Fibroblast of lung (primary cell): Measurements from ENCODE around the gene SH3PXD2A. TPM values are rescaled to one million over a fixed set of nuclear protein-coding genes. Genes with fewer than 3 reads are reported as not detected.

Source experiments
- DNase-seq, 2 donors: peaks; one replicate each; pipeline versions ENCODE4 v3.0.0 to v3.0.0-alpha.2; 2010; ENCODE audit warnings: low read depth in 2 of 2
- H2AFZ ChIP-seq: 2 replicates; pipeline ENCODE4 v1.5.1; 2012; ENCODE audit warnings: low read length, control low read depth, inconsistent platforms
- H3K27ac ChIP-seq: 2 replicates; pipeline ENCODE4 v1.5.1; 2011; ENCODE audit warnings: low read length, control low read depth; ENCODE audit not compliant: insufficient read depth
- H3K27me3 ChIP-seq: 2 replicates; pipeline ENCODE4 v1.5.1; 2011; ENCODE audit warnings: mild to moderate bottlenecking, low read length; ENCODE audit not compliant: control insufficient read depth, insufficient read depth
- H3K36me3 ChIP-seq: 2 replicates; pipeline ENCODE4 v1.5.1; 2011; ENCODE audit warnings: low read length; ENCODE audit not compliant: control insufficient read depth, insufficient read depth
- H3K4me1 ChIP-seq: 2 replicates; pipeline ENCODE4 v1.5.1; 2011; ENCODE audit warnings: low read length; ENCODE audit not compliant: control insufficient read depth, insufficient read depth; ENCODE audit errors: extremely low read depth
- H3K4me2 ChIP-seq: 2 replicates; pipeline ENCODE4 v1.5.1; 2011; ENCODE audit warnings: low read length, control low read depth; ENCODE audit not compliant: insufficient read depth; ENCODE audit errors: extremely low read depth
- H3K4me3 ChIP-seq, 4 experiments: fragments of 200-600 bp in 1 of 4; sonication (generic) in 1 of 4; replicated peaks in 1 of 4; 2 replicates each; pipeline ENCODE4 v1.5.1; 2011 to 2016; ENCODE audit warnings: low read length in 4 of 4, low read depth in 3 of 4, mild to moderate bottlenecking in 3 of 4, control low read depth in 2 of 4, inconsistent platforms in 1 of 4, mixed read lengths in 1 of 4; ENCODE audit not compliant: insufficient read depth in 1 of 4; ENCODE audit errors: control extremely low read depth in 1 of 4
- H3K79me2 ChIP-seq: 2 replicates; pipeline ENCODE4 v1.5.1; 2012; ENCODE audit warnings: mild to moderate bottlenecking, low read length, inconsistent platforms; ENCODE audit not compliant: control insufficient read depth, insufficient read depth
- H3K9ac ChIP-seq: 2 replicates; pipeline ENCODE4 v1.5.1; 2011; ENCODE audit warnings: mild to moderate bottlenecking, low read length, control low read depth; ENCODE audit not compliant: insufficient read depth
- H3K9me3 ChIP-seq: 2 replicates; pipeline ENCODE4 v1.5.1; 2012; ENCODE audit warnings: low read depth, low read length; ENCODE audit not compliant: control insufficient read depth, insufficient read depth
- H4K20me1 ChIP-seq: 2 replicates; pipeline ENCODE4 v1.5.1; 2011; ENCODE audit warnings: low read length; ENCODE audit not compliant: control insufficient read depth, insufficient read depth; ENCODE audit errors: extremely low read depth
- EZH2 ChIP-seq: IDR thresholded peaks from 2 replicates; pipeline ENCODE4 v1.5.1; 2012; ENCODE audit warnings: low read length, control low read depth, mild to moderate bottlenecking; ENCODE audit errors: missing control alignments
- polyA plus RNA-seq, 2 donors: library from polyadenylated mRNA; depleted of rRNA in 1 of 2; stranded (reverse) in 1 of 2; unstranded in 1 of 2; fragments of >200 nt; gene quantifications; 2 replicates each; pipeline ENCODE4 v1.2.1, GENCODE V29; 2011 to 2012; ENCODE audit warnings: missing spikeins in 1 of 2
- total RNA-seq: library from RNA; depleted of rRNA; stranded (reverse); fragments of >200 nt; gene quantifications from 2 replicates; pipeline ENCODE4 v1.2.1, GENCODE V29; 2014
- TF ChIP-seq, protein P1 (sequence below), 2 donors: IDR thresholded peaks in 1 of 2; conservative IDR thresholded peaks in 1 of 2; 1 replicate in 1 of 2; 2 replicates in 1 of 2; pipeline ENCODE4 v1.5.1; 2011 to 2012; ENCODE audit warnings: low read length in 2 of 2, control low read depth in 1 of 2, inconsistent platforms in 1 of 2, low read depth in 1 of 2, mild to moderate bottlenecking in 1 of 2

Gene SH3PXD2A
- total and polyA plus RNA-seq, 2 donors (not counting 1 experiment from before 2014, with no cell fraction given) = 25.5 to 33.2 TPM

- peak in 1 of 2 donors; percentile 31 for DNase-seq
- H3K4me2 ChIP-seq = no peak overlapping the region
- H3K4me3 ChIP-seq = no peak overlapping the region
- H4K20me1 ChIP-seq = no peaks in the 10 kb centered on the region
- peaks cover 18% of the 10 kb centered on the region for H3K4me1 ChIP-seq
- H3K36me3 ChIP-seq = no peaks in the 10 kb centered on the region
- TF ChIP-seq EZH2 = no peak
- TF ChIP-seq, protein P1, sequence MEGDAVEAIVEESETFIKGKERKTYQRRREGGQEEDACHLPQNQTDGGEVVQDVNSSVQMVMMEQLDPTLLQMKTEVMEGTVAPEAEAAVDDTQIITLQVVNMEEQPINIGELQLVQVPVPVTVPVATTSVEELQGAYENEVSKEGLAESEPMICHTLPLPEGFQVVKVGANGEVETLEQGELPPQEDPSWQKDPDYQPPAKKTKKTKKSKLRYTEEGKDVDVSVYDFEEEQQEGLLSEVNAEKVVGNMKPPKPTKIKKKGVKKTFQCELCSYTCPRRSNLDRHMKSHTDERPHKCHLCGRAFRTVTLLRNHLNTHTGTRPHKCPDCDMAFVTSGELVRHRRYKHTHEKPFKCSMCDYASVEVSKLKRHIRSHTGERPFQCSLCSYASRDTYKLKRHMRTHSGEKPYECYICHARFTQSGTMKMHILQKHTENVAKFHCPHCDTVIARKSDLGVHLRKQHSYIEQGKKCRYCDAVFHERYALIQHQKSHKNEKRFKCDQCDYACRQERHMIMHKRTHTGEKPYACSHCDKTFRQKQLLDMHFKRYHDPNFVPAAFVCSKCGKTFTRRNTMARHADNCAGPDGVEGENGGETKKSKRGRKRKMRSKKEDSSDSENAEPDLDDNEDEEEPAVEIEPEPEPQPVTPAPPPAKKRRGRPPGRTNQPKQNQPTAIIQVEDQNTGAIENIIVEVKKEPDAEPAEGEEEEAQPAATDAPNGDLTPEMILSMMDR (conservative IDR thresholded peaks at IDR 0.05 in 1 of 2, IDR thresholded peaks at IDR 0.05 in 1 of 2; ENCODE audit: low read depth in 1 of 2, low read length in 2 of 2) = no peak
- H3K9me3 ChIP-seq = no peaks in the 10 kb centered on the region
- H3K27ac ChIP-seq = no peak overlapping the region
- no peak overlapping the region for H3K9ac ChIP-seq
- no peak overlapping the region for H2AFZ ChIP-seq
- H3K27me3 ChIP-seq = no peaks in the 10 kb centered on the region
- H3K79me2 ChIP-seq = no peaks in the 10 kb centered on the region
Measured at GRCh38 chr10:103736763-103737162, 118.6 kb downstream of the SH3PXD2A start.

DNA sequence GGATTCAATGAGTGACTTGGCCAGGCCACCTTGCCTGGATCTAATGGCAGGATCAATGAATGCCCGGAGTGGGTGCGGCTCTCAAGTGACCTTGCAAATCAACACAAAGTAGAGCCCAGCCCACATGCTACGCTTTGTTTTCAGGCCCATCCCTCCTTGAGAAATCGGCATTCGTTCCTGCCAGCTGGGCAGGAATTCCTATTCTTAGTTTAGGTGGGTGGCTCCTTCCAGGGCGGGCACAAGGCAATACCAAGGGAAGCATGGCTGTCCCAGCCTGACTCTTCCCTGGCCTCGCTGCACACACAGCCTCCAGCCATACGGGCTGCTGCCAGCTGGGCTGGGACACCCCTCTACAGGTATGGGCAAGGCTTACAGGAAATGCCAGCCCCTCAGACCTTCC is 119.3 kb downstream of the SH3PXD2A start:
- peaks cover 18% of the 10 kb centered on the region for H3K4me1 ChIP-seq
- DNase-seq = no peak

GRCh38 chr10:103734731-103735130 is 120.6 kb downstream of the SH3PXD2A start:
- no peak for DNase-seq
- H3K27ac ChIP-seq = no peak overlapping the region
- no peak for TF ChIP-seq EZH2
- TF ChIP-seq, protein P1 (conservative IDR thresholded peaks at IDR 0.05 in 1 of 2, IDR thresholded peaks at IDR 0.05 in 1 of 2; ENCODE audit: low read depth in 1 of 2, low read length in 2 of 2) = no peak
- no peaks in the 10 kb centered on the region for H3K79me2 ChIP-seq
- peaks cover 10% of the 10 kb centered on the region for H3K4me1 ChIP-seq
- no peaks in the 10 kb centered on the region for H4K20me1 ChIP-seq
- H3K9ac ChIP-seq = no peak overlapping the region
- H3K9me3 ChIP-seq = no peaks in the 10 kb centered on the region
- no peak overlapping the region for H3K4me3 ChIP-seq
- H3K4me2 ChIP-seq = no peak overlapping the region
- no peak overlapping the region for H2AFZ ChIP-seq
- H3K27me3 ChIP-seq = no peaks in the 10 kb centered on the region
- no peaks in the 10 kb centered on the region for H3K36me3 ChIP-seq

More for the DNA sequence above, 119.3 kb downstream of the SH3PXD2A start:
- no peak overlapping the region for H3K4me2 ChIP-seq
- H3K36me3 ChIP-seq = no peaks in the 10 kb centered on the region
- H3K9me3 ChIP-seq = no peaks in the 10 kb centered on the region
- TF ChIP-seq, protein P1 (conservative IDR thresholded peaks at IDR 0.05 in 1 of 2, IDR thresholded peaks at IDR 0.05 in 1 of 2; ENCODE audit: low read depth in 1 of 2, low read length in 2 of 2) = no peak
- no peak for TF ChIP-seq EZH2
- no peak overlapping the region for H3K9ac ChIP-seq
- H3K79me2 ChIP-seq = no peaks in the 10 kb centered on the region
- H3K27ac ChIP-seq = no peak overlapping the region
- no peaks in the 10 kb centered on the region for H3K27me3 ChIP-seq
- no peak overlapping the region for H3K4me3 ChIP-seq
- H2AFZ ChIP-seq = no peak overlapping the region
- no peaks in the 10 kb centered on the region for H4K20me1 ChIP-seq
